Subcutaneous abdominal adipose tissue (tissue), 5 donors: ENCODE data around the gene ESYT3.

Experiments
- H3K27ac ChIP-seq: one replicate; pipeline ENCODE4 v1.7.0; 2013; ENCODE audit warnings: low read depth, mild to moderate bottlenecking, inconsistent platforms, low read length, moderate library complexity
- H3K27me3 ChIP-seq, 5 donors: one replicate each; pipeline ENCODE4 v1.7.0; 2013; ENCODE audit warnings: low read length in 5 of 5, inconsistent platforms in 1 of 5; ENCODE audit not compliant: control insufficient read depth in 5 of 5, insufficient read depth in 4 of 5
- H3K36me3 ChIP-seq, 5 donors: one replicate each; pipeline ENCODE4 v1.7.0; 2013; ENCODE audit warnings: low read length in 5 of 5; ENCODE audit not compliant: control insufficient read depth in 5 of 5, insufficient read depth in 5 of 5
- H3K4me1 ChIP-seq, 5 donors: one replicate each; pipeline ENCODE4 v1.7.0; 2013; ENCODE audit warnings: low read length in 5 of 5, mild to moderate bottlenecking in 3 of 5, moderate library complexity in 1 of 5; ENCODE audit not compliant: control insufficient read depth in 5 of 5, insufficient read depth in 5 of 5
- H3K4me3 ChIP-seq, 5 donors: one replicate each; pipeline ENCODE4 v1.7.0; 2013; ENCODE audit warnings: low read length in 5 of 5, low read depth in 1 of 5
- H3K9ac ChIP-seq, 5 donors: one replicate each; pipeline ENCODE4 v1.7.0; 2013; ENCODE audit warnings: low read length in 5 of 5, mild to moderate bottlenecking in 4 of 5, moderate library complexity in 3 of 5
- H3K9me3 ChIP-seq, 5 donors: one replicate each; pipeline ENCODE4 v1.7.0; 2013; ENCODE audit warnings: low read length in 5 of 5; ENCODE audit not compliant: control insufficient read depth in 5 of 5
- donor health status: healthy.
- donor health status: healthy.
- donor health status: healthy.
- donor health status: healthy.
- donor health status: healthy.

The ESYT3 gene

DNA sequence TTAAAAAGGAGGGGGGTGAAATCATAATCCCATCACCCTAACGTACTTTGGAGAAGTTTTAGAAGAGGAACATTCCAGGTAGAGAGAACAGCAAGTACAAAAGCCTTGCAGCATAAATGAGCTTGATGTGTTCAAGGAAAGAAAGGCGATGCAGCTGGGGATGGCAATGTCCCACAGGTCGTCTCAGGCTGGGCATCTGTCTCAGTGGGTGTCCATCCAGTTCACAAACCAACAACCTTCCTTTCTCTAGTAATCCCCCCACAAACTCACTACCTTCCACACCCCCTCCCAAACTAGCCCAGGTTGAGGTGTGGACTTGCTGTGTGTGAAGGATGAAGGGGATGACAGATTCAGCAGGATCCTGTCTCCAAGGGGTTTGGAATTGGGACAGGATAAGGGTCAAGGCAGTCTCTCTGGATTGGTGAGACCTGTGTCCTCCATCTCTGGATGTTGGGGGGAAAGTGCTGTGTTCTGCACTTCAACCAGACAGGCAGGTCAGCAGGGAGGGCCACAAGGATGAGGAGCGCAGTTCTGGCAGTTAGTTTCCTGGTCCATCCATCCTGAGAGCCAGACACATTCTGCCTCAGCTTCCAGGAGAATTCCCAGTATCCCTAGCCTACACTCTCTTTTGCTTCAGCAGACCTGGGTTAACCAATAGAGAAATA lies 1.7 kb upstream of the ESYT3 start:
- Histone ChIP-seq H3K4me3 (no peak overlapping the region), H3K27me3 (peaks cover 16 to 48% (median 28%) of the 10 kb centered on the region in 5 donors), H3K9me3 (no peaks in the 10 kb centered on the region), H3K27ac (no peak overlapping the region), H3K4me1 (peaks cover 0 to 22% (median 21%) of the 10 kb centered on the region in 5 donors), H3K36me3 (no peaks in the 10 kb centered on the region), H3K9ac (no peak overlapping the region)

DNA sequence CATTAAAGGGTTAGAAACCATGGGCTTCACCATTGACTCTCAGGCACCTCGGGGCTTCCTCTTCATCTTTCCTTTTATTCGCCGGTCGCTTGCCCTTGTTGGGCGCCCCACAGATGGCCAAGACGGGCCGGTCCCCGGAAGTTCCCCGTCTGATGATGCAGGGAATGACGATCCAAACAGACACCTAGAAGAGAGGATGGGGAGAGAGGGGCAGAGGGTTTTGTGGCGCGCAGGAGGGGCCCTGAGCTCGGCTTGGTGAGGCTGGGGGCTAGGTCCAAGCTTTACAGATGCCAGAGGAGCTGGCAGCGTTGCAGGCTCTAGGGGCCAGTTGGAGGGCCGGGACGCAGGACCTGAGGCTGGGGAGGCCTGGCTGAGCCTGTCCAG lies 532 bp upstream of the ESYT3 start:
- Histone ChIP-seq H3K9me3 (no peaks in the 10 kb centered on the region), H3K4me3 (peak overlapping the region in 4 of 5 donors; percentile 55 to 72 (median 66)), H3K36me3 (no peaks in the 10 kb centered on the region), H3K27ac (no peak overlapping the region), H3K27me3 (peaks cover 16 to 57% (median 31%) of the 10 kb centered on the region in 5 donors), H3K9ac (no peak overlapping the region), H3K4me1 (peaks cover 0 to 22% (median 21%) of the 10 kb centered on the region in 5 donors)

- H3K27me3 ChIP-seq, result peaks cover 16 to 57% (median 31%) of the 10 kb centered on the region in 5 donors
- no peaks in the 10 kb centered on the region for H3K9me3 ChIP-seq
Measured at GRCh38 chr3:138434875-138435772, 708 bp downstream of the ESYT3 start.

GRCh38 chr3:138435840-138436239 lies 1.4 kb downstream of the ESYT3 start:
- no peak overlapping the region for H3K9ac ChIP-seq
- peaks cover 16 to 57% (median 31%) of the 10 kb centered on the region in 5 donors for H3K27me3 ChIP-seq
- no peaks in the 10 kb centered on the region for H3K36me3 ChIP-seq
- no peak overlapping the region for H3K27ac ChIP-seq
- H3K4me1 ChIP-seq, result peaks cover 0 to 22% (median 21%) of the 10 kb centered on the region in 5 donors
- H3K4me3 ChIP-seq, result peak overlapping the region in 1 of 5 donors; percentile 68
- H3K9me3 ChIP-seq, result no peaks in the 10 kb centered on the region

More at GRCh38 chr3:138434875-138435772, 708 bp downstream of the ESYT3 start:
- Histone ChIP-seq H3K36me3 (no peaks in the 10 kb centered on the region), H3K4me1 (peaks cover 0 to 22% (median 21%) of the 10 kb centered on the region in 5 donors), H3K4me3 (peak overlapping the region in 4 of 5 donors; percentile 55 to 72 (median 66)), H3K27ac (no peak overlapping the region), H3K9ac (no peak overlapping the region)

DNA sequence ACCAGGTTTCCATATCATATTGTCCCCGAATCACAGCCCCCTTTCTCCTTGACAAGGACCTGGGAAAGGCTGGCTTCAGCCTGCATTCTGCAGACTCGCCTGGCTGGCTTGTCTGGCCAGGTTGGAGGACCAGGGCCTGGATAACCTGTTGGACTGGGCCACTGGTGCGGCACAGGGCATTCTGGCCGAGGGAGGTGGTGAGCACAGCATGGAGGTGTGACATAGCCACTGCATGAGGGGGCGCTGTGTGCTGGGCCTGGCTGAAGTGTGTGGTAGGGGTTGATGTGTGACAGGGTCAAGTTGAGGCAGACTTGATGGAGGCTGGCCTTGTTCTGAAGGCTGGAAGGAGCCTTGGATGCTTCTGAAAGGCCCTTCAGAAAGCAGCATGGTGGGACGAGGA lies 2.9 kb downstream of the ESYT3 start:
- peaks cover 0 to 22% (median 21%) of the 10 kb centered on the region in 5 donors for H3K4me1 ChIP-seq
- no peaks in the 10 kb centered on the region for H3K9me3 ChIP-seq
- H3K4me3 ChIP-seq, result no peak overlapping the region
- H3K9ac ChIP-seq, result no peak overlapping the region
- no peak overlapping the region for H3K27ac ChIP-seq
- H3K36me3 ChIP-seq, result no peaks in the 10 kb centered on the region
- H3K27me3 ChIP-seq, result peaks cover 13 to 52% (median 26%) of the 10 kb centered on the region in 5 donors

DNA sequence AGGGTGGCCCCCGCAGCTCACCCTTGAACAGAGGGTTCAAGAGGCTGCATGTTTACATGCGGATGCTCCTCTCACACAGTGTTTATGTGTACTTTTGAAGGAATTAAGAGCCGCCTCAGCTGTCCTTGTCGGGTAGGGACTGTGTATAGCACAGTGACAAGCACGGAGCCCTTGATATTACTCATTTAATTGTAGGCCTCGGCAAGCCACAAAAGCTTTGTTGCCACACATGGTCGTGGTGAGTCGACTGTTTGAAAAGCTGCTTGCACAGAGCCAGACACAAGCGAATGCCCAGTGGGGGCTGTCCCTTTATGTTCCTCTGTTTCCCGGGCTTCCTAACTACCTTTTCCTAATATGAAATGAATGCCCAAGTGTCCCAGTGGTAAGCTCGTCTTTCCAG lies 4.5 kb downstream of the ESYT3 start:
- Histone ChIP-seq H3K27me3 (peaks cover 5 to 39% (median 18%) of the 10 kb centered on the region in 5 donors), H3K36me3 (no peaks in the 10 kb centered on the region), H3K4me1 (peaks cover 0 to 19% (median 18%) of the 10 kb centered on the region in 5 donors), H3K27ac (no peak overlapping the region), H3K9me3 (no peaks in the 10 kb centered on the region), H3K9ac (no peak overlapping the region), H3K4me3 (no peak overlapping the region)

- Histone ChIP-seq H3K4me3 (no peak overlapping the region), H3K4me1 (peaks cover 0 to 11% (median 10%) of the 10 kb centered on the region in 5 donors), H3K27me3 (peaks cover 5 to 33% (median 17%) of the 10 kb centered on the region in 5 donors), H3K36me3 (no peaks in the 10 kb centered on the region), H3K27ac (no peak overlapping the region), H3K9me3 (no peaks in the 10 kb centered on the region), H3K9ac (no peak overlapping the region)
Measured at GRCh38 chr3:138439646-138440045, 5.2 kb downstream of the ESYT3 start.

GRCh38 chr3:138440121-138440521 lies 5.7 kb downstream of the ESYT3 start:
- Histone ChIP-seq H3K36me3 (no peaks in the 10 kb centered on the region), H3K9me3 (no peaks in the 10 kb centered on the region), H3K27me3 (peaks cover 5 to 28% (median 13%) of the 10 kb centered on the region in 5 donors), H3K4me1 (peaks cover 0 to 6% (median 5%) of the 10 kb centered on the region in 5 donors), H3K27ac (no peak overlapping the region), H3K9ac (no peak overlapping the region), H3K4me3 (no peak overlapping the region)

DNA sequence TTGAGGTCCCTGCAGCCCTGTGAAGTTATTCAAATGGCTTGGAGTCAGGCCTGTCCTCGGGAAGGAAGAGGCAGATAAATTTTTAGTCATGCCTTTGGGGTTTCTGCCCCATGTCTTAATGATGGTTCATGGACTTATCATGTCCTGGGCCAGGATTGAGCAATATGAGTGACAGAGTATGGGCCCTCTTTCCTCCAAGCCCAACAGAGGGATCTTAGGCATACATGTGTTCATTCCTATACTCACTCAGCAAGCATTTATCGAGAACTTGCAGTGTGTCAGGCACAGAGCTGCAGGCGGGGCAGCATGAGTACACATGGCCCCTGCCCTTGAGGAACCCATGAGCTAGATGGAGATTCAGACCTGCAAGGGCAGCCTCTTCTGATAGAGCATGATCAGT lies 6.2 kb downstream of the ESYT3 start:
- Histone ChIP-seq H3K9me3 (no peaks in the 10 kb centered on the region), H3K4me1 (peaks cover 0 to 2% (median under 1%) of the 10 kb centered on the region in 5 donors), H3K4me3 (no peak overlapping the region), H3K27me3 (peaks cover 5 to 24% (median 10%) of the 10 kb centered on the region in 5 donors), H3K27ac (no peak overlapping the region), H3K9ac (no peak overlapping the region), H3K36me3 (no peaks in the 10 kb centered on the region)

GRCh38 chr3:138441256-138441655 lies 6.8 kb downstream of the ESYT3 start:
- Histone ChIP-seq H3K27me3 (peaks cover 3 to 17% (median 9%) of the 10 kb centered on the region in 5 donors), H3K27ac (no peak overlapping the region), H3K4me1 (no peaks in the 10 kb centered on the region), H3K9ac (no peak overlapping the region), H3K36me3 (no peaks in the 10 kb centered on the region), H3K9me3 (no peaks in the 10 kb centered on the region), H3K4me3 (no peak overlapping the region)
